MM.1S (cell line): ENCODE measurements around the gene ZNF217.
"Not testable (repeated sequence)": the region's sequence is repeated elsewhere in the genome, so short reads cannot be mapped to it uniquely, and the experiment has no call there.

Experiments used
- EZH2 ChIP-seq: fragments of 300-600 bp; sonication (generic); optimal IDR thresholded peaks from 2 replicates; pipeline ENCODE3; 2017; ENCODE audit warnings: low read depth, mild to moderate bottlenecking, antibody characterized with exemption, low read length, mixed read lengths
- EZH2phosphoT487 ChIP-seq: fragments of 300-600 bp; sonication (generic); IDR thresholded peaks from 2 replicates; pipeline ENCODE4 v1.6.1; 2018; ENCODE audit warnings: antibody characterized with exemption, low read length
- TF ChIP-seq, protein P1 (sequence below): fragments of 300-600 bp; sonication (generic); IDR thresholded peaks from 2 replicates; pipeline ENCODE4 v1.5.1; 2016; ENCODE audit warnings: antibody characterized with exemption, low read length, mixed read lengths

DNA sequence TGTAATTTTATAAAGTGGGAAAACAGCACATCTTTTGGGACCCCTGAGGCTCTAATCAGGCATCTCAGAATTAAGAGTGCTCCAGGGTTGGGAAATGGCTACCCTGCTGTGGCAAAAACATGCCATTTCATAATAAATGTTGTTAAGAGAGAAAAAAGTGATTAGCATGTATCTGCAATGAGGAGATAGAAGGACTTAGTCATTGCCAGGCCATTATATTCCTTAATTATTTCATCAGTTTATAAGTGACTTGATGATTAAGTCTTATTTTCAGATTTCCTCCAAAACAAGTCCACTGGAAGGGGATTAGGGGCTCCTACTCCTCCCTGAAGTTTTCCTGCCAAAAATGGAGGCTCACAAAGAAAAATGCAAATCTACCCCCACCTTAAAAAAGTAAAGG, 3.0 kb downstream of the ZNF217 start:
- TF ChIP-seq, protein P1, sequence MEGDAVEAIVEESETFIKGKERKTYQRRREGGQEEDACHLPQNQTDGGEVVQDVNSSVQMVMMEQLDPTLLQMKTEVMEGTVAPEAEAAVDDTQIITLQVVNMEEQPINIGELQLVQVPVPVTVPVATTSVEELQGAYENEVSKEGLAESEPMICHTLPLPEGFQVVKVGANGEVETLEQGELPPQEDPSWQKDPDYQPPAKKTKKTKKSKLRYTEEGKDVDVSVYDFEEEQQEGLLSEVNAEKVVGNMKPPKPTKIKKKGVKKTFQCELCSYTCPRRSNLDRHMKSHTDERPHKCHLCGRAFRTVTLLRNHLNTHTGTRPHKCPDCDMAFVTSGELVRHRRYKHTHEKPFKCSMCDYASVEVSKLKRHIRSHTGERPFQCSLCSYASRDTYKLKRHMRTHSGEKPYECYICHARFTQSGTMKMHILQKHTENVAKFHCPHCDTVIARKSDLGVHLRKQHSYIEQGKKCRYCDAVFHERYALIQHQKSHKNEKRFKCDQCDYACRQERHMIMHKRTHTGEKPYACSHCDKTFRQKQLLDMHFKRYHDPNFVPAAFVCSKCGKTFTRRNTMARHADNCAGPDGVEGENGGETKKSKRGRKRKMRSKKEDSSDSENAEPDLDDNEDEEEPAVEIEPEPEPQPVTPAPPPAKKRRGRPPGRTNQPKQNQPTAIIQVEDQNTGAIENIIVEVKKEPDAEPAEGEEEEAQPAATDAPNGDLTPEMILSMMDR: not testable (repeated sequence)
- not testable (repeated sequence) for TF ChIP-seq EZH2, EZH2phosphoT487
